Stimulated activated CD8-positive, alpha-beta memory T cell treated with anti-CD3 and anti-CD28 coated beads, Interleukin-7, amount 100 ng/mL, for 24 hours (primary cell): Measurements from ENCODE around the gene GNPDA1.

ENCODE experiments used
- DNase-seq: peaks from one replicate; pipeline ENCODE4 v3.0.0-alpha.2; 2020; ENCODE audit warnings: low read depth

Gene GNPDA1

GRCh38 chr5:141992349-141992963 lies 20.4 kb downstream of the GNPDA1 start:
- DNase-seq, result peak; percentile 63

- no peak for DNase-seq
Measured at GRCh38 chr5:141989720-141990119, 23.1 kb downstream of the GNPDA1 start.

- DNase-seq, result no peak
Measured at GRCh38 chr5:141986072-141986471, 26.8 kb downstream of the GNPDA1 start.

- DNase-seq, result no peak
Measured at GRCh38 chr5:141982626-141983025, 30.2 kb downstream of the GNPDA1 start.

GRCh38 chr5:141978389-141978788 lies 34.4 kb downstream of the GNPDA1 start:
- no peak for DNase-seq

GRCh38 chr5:141976176-141976575 lies 36.7 kb downstream of the GNPDA1 start:
- DNase-seq, result no peak

- DNase-seq, result no peak
Measured at GRCh38 chr5:141973871-141974595, 38.8 kb downstream of the GNPDA1 start.

- DNase-seq, result no peak
Measured at GRCh38 chr5:141969783-141970771, 42.8 kb downstream of the GNPDA1 start.

GRCh38 chr5:141968914-141969608 lies 43.8 kb downstream of the GNPDA1 start, which contains the start of gene RNF14:
TSS of gene RNF14 (plus strand) at chr5:141969105. CDS start at chr5:141973589, 4,484 bp downstream.
- DNase-seq, result peak; percentile 84

- no peak for DNase-seq
Measured at GRCh38 chr5:141966963-141967333, 45.9 kb downstream of the GNPDA1 start.

GRCh38 chr5:141966275-141966962 lies 46.4 kb downstream of the GNPDA1 start:
- no peak for DNase-seq

- DNase-seq, result no peak
Measured at GRCh38 chr5:141965071-141965470, 47.8 kb downstream of the GNPDA1 start.

GRCh38 chr5:141963701-141964100 lies 49.1 kb downstream of the GNPDA1 start:
- DNase-seq, result no peak

GRCh38 chr5:141961466-141961865 lies 51.4 kb downstream of the GNPDA1 start:
- no peak for DNase-seq

- peak; percentile 79 for DNase-seq
Measured at GRCh38 chr5:141960449-141961323, 52.1 kb downstream of the GNPDA1 start.

- DNase-seq, result no peak
Measured at GRCh38 chr5:141960018-141960417, 52.8 kb downstream of the GNPDA1 start.

GRCh38 chr5:141958546-141959172 lies 54.2 kb downstream of the GNPDA1 start:
- DNase-seq, result no peak

GRCh38 chr5:141958113-141958512 lies 54.7 kb downstream of the GNPDA1 start, which contains the start of gene PCDH12:
TSS of gene PCDH12 (minus strand) at chr5:141958202. CDS start at chr5:141957851, 351 bp downstream.
- no peak for DNase-seq

GRCh38 chr5:141957367-141957996 lies 55.3 kb downstream of the GNPDA1 start:
- DNase-seq, result no peak
